ENCODE measurements around the gene RPL13. TPM values are rescaled to one million over a fixed set of nuclear protein-coding genes. Genes with fewer than 3 reads are reported as not detected.
A peak's percentile ranks its signal among the peaks of the same experiment; 100 is the strongest.

RPL13 gene
- total and polyA plus RNA-seq, 9 of the 15 experiments (the other 6 are each of a cell fraction or from before 2014, with no cell fraction given), result 227 to 6,042 (median 1,633) TPM

- CTCF ChIA-PET (ENCODE audit: low intra/inter-chr PET ratio), result no interaction called here
- under 1% methylated on average over 57 of the region's 58 CpGs for WGBS (ENCODE audit: insufficient coverage, low coverage, missing lambda C conversion rate)
- no TSS peak for BruUV-seq (replicated peaks)
- Histone ChIP-seq H3K9me3 (replicated peaks; ENCODE audit: control insufficient read depth, insufficient read depth, low read depth, low read length) (0 out of 2 replicates have a peak, but pooled peaks cover 2% of the 10 kb centered on the region), H2AFZ (ENCODE audit: low read depth, low read length) (no peak overlapping the region), H3K9me1 (ENCODE audit: control insufficient read depth, insufficient read depth, low read length) (peaks cover 6% of the 10 kb centered on the region), H4K20me1 (replicated peaks; ENCODE audit: control insufficient read depth, insufficient read depth, low read length) (peaks cover 53% of the 10 kb centered on the region), H3K27ac (ENCODE audit: extremely low read depth, low read depth, low read length) (peak overlapping the region; percentile 94), H3K4me3 (peak overlapping the region; percentile 84), H3K4me2 (ENCODE audit: insufficient read depth, low read length) (peak overlapping the region; percentile 99), H3K36me3 (ENCODE audit: control insufficient read depth, insufficient read depth, low read length) (peaks cover 55% of the 10 kb centered on the region), H3K4me1 (replicated peaks in 1 of 2; ENCODE audit: control insufficient read depth in 2 of 2, insufficient read depth in 2 of 2, low read length in 2 of 2) (peaks cover 42 to 66% of the 10 kb centered on the region in 2 experiments), H3K27me3 (ENCODE audit: control insufficient read depth in 2 of 2, insufficient read depth in 2 of 2, low read length in 2 of 2) (no peaks in the 10 kb centered on the region; a peak in 1 of 5 replicates), H3K9ac (ENCODE audit: insufficient read depth in 1 of 2, low read depth in 2 of 2, low read length in 2 of 2) (peak overlapping the region; percentile 95 to 96), H3K79me2 (ENCODE audit: control insufficient read depth, insufficient read depth, low read length) (peaks cover 51% of the 10 kb centered on the region)
- intact Hi-C loops (cut with micrococcal nuclease), result loop anchor here (10.0 kb wide), 1 partner anchor 757 kb away; the partner anchor contains the start of gene CDT1
- FAIRE-seq, result no peak
- POLR2A ChIA-PET, result interaction anchor here (0.6 to 2.2 kb wide), 12 partner anchors 8 to 751 kb away, joined by 3 to 7 read pairs (median 3); no protein-coding TSS in a partner anchor
- in situ Hi-C loops (cut with MboI), result no loop called here
- ATAC-seq, result no peak
- peak in 2 of 4 experiments; percentile 31 to 47 for DNase-seq (ENCODE audit: extremely low read depth in 1 of 4, low spot score in 3 of 4)
- TF ChIP-seq DACH1 (IDR thresholded peaks at IDR 0.05; ENCODE audit: partially characterized antibody), result no peak
- no peak for TF ChIP-seq HIVEP1 (CRISPR knock-in tag; IDR thresholded peaks at IDR 0.05)
- TF ChIP-seq KAT8 (IDR thresholded peaks at IDR 0.05; ENCODE audit: low read depth), result no peak
- TF ChIP-seq NR2C2 (CRISPR knock-in tag; IDR thresholded peaks at IDR 0.05), result no peak
- TF ChIP-seq NR2C2 (tag; IDR thresholded peaks at IDR 0.05), result no peak
- no peak for TF ChIP-seq ZNF232 (CRISPR knock-in tag; IDR thresholded peaks at IDR 0.05)
- 0 out of 2 replicates have a peak, but pooled peaks have one; percentile 6 for TF ChIP-seq CEBPG (CRISPR knock-in tag; IDR thresholded peaks at IDR 0.05)
- TF ChIP-seq CEBPG (tag; conservative IDR thresholded peaks at IDR 0.05 in 1 of 2, IDR thresholded peaks at IDR 0.05 in 1 of 2), result no peak
- no peak for TF ChIP-seq PCBP2 (IDR thresholded peaks at IDR 0.05; ENCODE audit: low read depth, low read length, poor library complexity, severe bottlenecking)
- TF ChIP-seq BRD9 (IDR thresholded peaks at IDR 0.05; ENCODE audit: low read depth, partially characterized antibody), result no peak
- TF ChIP-seq GTF2E2 (tag; IDR thresholded peaks at IDR 0.05), result no peak
- TF ChIP-seq, protein P1, sequence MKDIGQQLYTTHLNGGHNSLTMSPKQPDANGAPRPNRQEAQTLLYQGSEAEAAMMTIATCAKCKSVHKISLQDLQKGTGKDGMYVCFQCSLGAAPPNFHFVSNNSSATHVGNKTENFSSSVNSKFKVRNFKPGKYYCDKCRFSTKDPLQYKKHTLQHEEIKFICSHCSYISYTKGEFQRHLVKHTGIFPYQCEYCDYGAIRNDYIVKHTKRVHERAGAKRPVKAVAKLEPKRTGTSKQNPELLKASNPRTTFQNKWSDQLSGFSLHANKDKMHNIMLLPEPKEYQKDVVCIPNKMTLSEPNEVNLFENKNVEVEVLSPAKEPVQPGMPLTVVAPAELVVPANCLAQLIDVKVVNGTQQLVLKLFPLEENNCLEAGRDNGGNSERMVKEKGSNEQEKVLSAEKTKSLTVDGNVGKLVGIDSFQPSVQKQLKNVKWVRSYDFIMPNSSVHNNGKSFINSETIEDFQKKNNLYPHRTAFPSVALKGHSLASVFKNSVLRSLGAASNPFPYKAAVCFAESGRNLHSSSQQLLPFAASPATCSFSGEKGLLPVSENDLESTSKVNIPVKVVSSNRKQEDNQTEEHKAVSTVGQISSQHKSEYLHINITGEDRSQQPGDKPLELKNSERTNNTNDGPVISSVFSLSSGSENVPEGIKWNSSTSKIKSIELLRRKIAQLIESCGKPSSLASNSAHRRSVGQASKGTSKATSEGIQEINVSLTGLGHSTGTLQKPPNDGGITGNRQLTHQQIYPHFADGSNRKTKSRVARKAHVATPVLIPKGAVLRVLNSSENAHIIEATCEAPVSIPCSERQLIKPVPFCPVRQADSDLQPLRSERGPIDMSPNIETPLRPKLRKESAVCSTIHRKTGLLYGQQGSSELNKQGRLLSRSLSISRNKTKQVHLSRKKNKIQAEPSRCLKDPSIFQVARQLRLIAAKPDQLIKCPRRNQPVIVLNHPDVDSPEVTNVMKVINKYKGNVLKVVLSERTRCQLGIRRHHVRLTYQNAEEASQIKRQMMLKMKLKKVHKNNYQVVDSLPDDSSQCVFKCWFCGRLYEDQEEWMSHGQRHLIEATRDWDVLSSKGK (CRISPR knock-in tag; IDR thresholded peaks at IDR 0.05), result no peak
- no peak for TF ChIP-seq ZNF707 (CRISPR knock-in tag; conservative IDR thresholded peaks at IDR 0.05)
- TF ChIP-seq ZNF431 (CRISPR knock-in tag; IDR thresholded peaks at IDR 0.05), result 0 out of 2 replicates have a peak, but pooled peaks have one; percentile 49
- TF ChIP-seq GABPB2 (CRISPR knock-in tag; conservative IDR thresholded peaks at IDR 0.05), result no peak
- no peak for TF ChIP-seq BDP1 (IDR thresholded peaks at IDR 0.05; ENCODE audit: insufficient read depth, insufficient read length)
- TF ChIP-seq RBM17 (IDR thresholded peaks at IDR 0.05; ENCODE audit: borderline replicate concordance, low read depth, low read length), result no peak
- TF ChIP-seq ZNF764 (CRISPR knock-in tag; IDR thresholded peaks at IDR 0.05; ENCODE audit: low read depth), result no peak
These were observed 831 bp downstream of the RPL13 start for GRCh38 chr16:89561142-89561883.
